K562 (cell line): ENCODE measurements around the gene THEMIS. TPM values are rescaled to one million over a fixed set of nuclear protein-coding genes. Genes with fewer than 3 reads are reported as not detected.

Source experiments
- ATAC-seq: fragments of 200-7000 bp; cut with Tn5 transposase; 3 replicates; pipeline ENCODE4 v1.9.1; 2020; ENCODE audit warnings: moderate library complexity
- BruUV-seq: library from RNA; stranded (reverse); fragments of 400-500 nt; replicated peaks from 2 replicates; lab custom pipeline; 2021; lab: Mats Ljungman, UMichigan
- CTCF ChIA-PET: fragments of 300-600 bp; formaldehyde crosslinking; extraction: SDS; loops from one replicate; lab custom pipeline; 2021; ENCODE audit warnings: low intra/inter-chr PET ratio; lab: Yijun Ruan, JAX
- POLR2A ChIA-PET: fragments of 300-600, 350-650 bp; sonication (Branson Sonifier 250); formaldehyde crosslinking; extraction: SDS; loops from one replicate; lab custom pipeline; 2021; ENCODE audit warnings: antibody characterized with exemption, inconsistent platforms; lab: Yijun Ruan, JAX
- DNase-seq, 4 experiments: peaks; one replicate each; pipeline versions ENCODE4 v3.0.0 to v3.0.0-alpha.2; 2011 to 2018; ENCODE audit warnings: low spot score in 3 of 4, mixed read lengths in 3 of 4; ENCODE audit errors: extremely low read depth in 1 of 4
- FAIRE-seq: peaks from 2 replicates; lab custom pipeline; 2011; peaks lifted over from hg19 to GRCh38; lab: Jason Lieb, UNC
- H2AFZ ChIP-seq: 2 replicates; pipeline ENCODE4 v1.6.0; 2011; ENCODE audit warnings: low read depth, low read length, control low read depth, inconsistent platforms
- H3K27ac ChIP-seq: fragments of 200-600 bp; 3 replicates; pipeline ENCODE4 v1.8.0; 2011; ENCODE audit warnings: low read depth, mild to moderate bottlenecking, control low read depth, inconsistent platforms, low read length, moderate library complexity, mixed read lengths; ENCODE audit errors: extremely low read depth
- H3K27me3 ChIP-seq, 2 experiments: fragments of 300-600 bp in 1 of 2; 2 replicates in 1 of 2; 3 replicates in 1 of 2; pipeline versions ENCODE4 v1.6.0 to v1.8.0; 2011; ENCODE audit warnings: inconsistent platforms in 2 of 2, low read length in 2 of 2, mild to moderate bottlenecking in 1 of 2, mixed read lengths in 1 of 2, moderate library complexity in 1 of 2; ENCODE audit not compliant: control insufficient read depth in 2 of 2, insufficient read depth in 2 of 2
- H3K36me3 ChIP-seq: fragments of 300-600 bp; 3 replicates; pipeline ENCODE4 v1.8.0; 2011; ENCODE audit warnings: mild to moderate bottlenecking, low read length, inconsistent platforms; ENCODE audit not compliant: control insufficient read depth, insufficient read depth
- H3K4me1 ChIP-seq, 2 experiments: fragments of 200-600 bp in 1 of 2; replicated peaks in 1 of 2; 2 replicates in 1 of 2; 3 replicates in 1 of 2; pipeline versions ENCODE4 v1.5.1 to v1.8.0; 2011; ENCODE audit warnings: inconsistent platforms in 2 of 2, low read length in 2 of 2, mild to moderate bottlenecking in 1 of 2, mixed read lengths in 1 of 2, moderate library complexity in 1 of 2; ENCODE audit not compliant: control insufficient read depth in 2 of 2, insufficient read depth in 2 of 2
- H3K4me2 ChIP-seq: 2 replicates; pipeline ENCODE4 v1.6.1; 2011; ENCODE audit warnings: low read length, control low read depth, inconsistent platforms, mixed read lengths; ENCODE audit not compliant: insufficient read depth
- H3K4me3 ChIP-seq: fragments of 200-600 bp; sonication (generic), shearing (Covaris generic); 2 replicates; pipeline ENCODE4 v1.5.1; 2016; ENCODE audit warnings: control low read depth, inconsistent platforms
- H3K79me2 ChIP-seq: fragments of 200-600 bp; 3 replicates; pipeline ENCODE4 v1.8.0; 2011; ENCODE audit warnings: low read length, inconsistent platforms; ENCODE audit not compliant: control insufficient read depth, insufficient read depth
- H3K9ac ChIP-seq, 2 experiments: 2 replicates each; pipeline versions ENCODE4 v1.6.0 to v1.6.1; 2011; ENCODE audit warnings: low read depth in 2 of 2, low read length in 2 of 2, control low read depth in 1 of 2, inconsistent platforms in 1 of 2, mild to moderate bottlenecking in 1 of 2, mixed read lengths in 1 of 2; ENCODE audit not compliant: insufficient read depth in 1 of 2
- H3K9me1 ChIP-seq: one replicate; pipeline ENCODE4 v1.6.0; 2011; ENCODE audit warnings: inconsistent platforms, mild to moderate bottlenecking, low read length, moderate library complexity; ENCODE audit not compliant: control insufficient read depth, insufficient read depth
- H3K9me3 ChIP-seq: replicated peaks from 2 replicates; pipeline ENCODE4 v1.5.1; 2011; ENCODE audit warnings: low read depth, low read length, inconsistent platforms; ENCODE audit not compliant: control insufficient read depth, insufficient read depth
- H4K20me1 ChIP-seq: replicated peaks from 2 replicates; pipeline ENCODE4 v1.6.1; 2011; ENCODE audit warnings: low read length, inconsistent platforms, mixed read lengths; ENCODE audit not compliant: control insufficient read depth, insufficient read depth
- NEUROD1 ChIP-seq: fragments of 150-350 bp; IDR thresholded peaks from 2 replicates; pipeline ENCODE4 v1.6.1; 2014; ENCODE audit warnings: borderline replicate concordance, low read length, low read depth; ENCODE audit not compliant: partially characterized antibody
- PRMT5 ChIP-seq: sonication (generic); formaldehyde crosslinking; IDR thresholded peaks from 2 replicates; pipeline ENCODE4 v1.5.0; 2020; ENCODE audit warnings: missing genetic modification reagents
- STAT5A ChIP-seq: IDR thresholded peaks from 2 replicates; pipeline ENCODE4 v1.6.1; 2012; ENCODE audit warnings: low read length, inconsistent platforms, borderline replicate concordance
- ZBTB5 ChIP-seq: fragments of 450-650 bp; IDR thresholded peaks from 2 replicates; pipeline ENCODE4 v1.6.1; 2017; ENCODE audit warnings: antibody characterized with exemption
- ZNF280B ChIP-seq: fragments of 250-450 bp; sonication (Bioruptor Pico); IDR thresholded peaks from 2 replicates; pipeline ENCODE4 v1.5.1; 2021; ENCODE audit warnings: mild to moderate bottlenecking
- WGBS: fragments of 100-300 bp; shearing (Covaris generic); methylation state at CpG from one replicate; pipeline ENCODE4 v1.1.6; 2016; ENCODE audit warnings: low coverage, mixed read lengths; ENCODE audit not compliant: insufficient coverage; ENCODE audit errors: missing lambda C conversion rate; 5-methylcytosine and 5-hydroxymethylcytosine counted together
- in situ Hi-C: fragments of 300-500 bp; cut with MboI; formaldehyde crosslinking; loops from 4 replicates; pipeline ENCODE4 v1.15.0; 2018; ENCODE audit warnings: inconsistent platforms, mixed read lengths
- intact Hi-C: fragments of 100-400 bp; cut with micrococcal nuclease; formaldehyde crosslinking; loops from 2 replicates; pipeline ENCODE4 v1.14.2; 2022
- polyA plus RNA-seq, 8 experiments: library from polyadenylated mRNA; depleted of rRNA in 4 of 8; stranded (reverse) in 5 of 8; unstranded in 3 of 8; fragments of >200 nt; fragmentation: Nextera tagmentation in 2 of 8; fragmentation: Illumina TruSeq in 1 of 8; extraction: Ambion mirVana in 2 of 8; extraction: Trizol in 1 of 8; gene quantifications; 2 replicates each; pipeline versions ENCODE4 v1.2.1 to v1.2.3, GENCODE V29; 2011 to 2014; ENCODE audit warnings: inconsistent platforms in 1 of 8, missing spikeins in 1 of 8
- total RNA-seq, 7 experiments: library from RNA; depleted of rRNA in 6 of 7; stranded (reverse); fragments of >200 nt in 6 of 7; fragmentation: Illumina TruSeq in 2 of 7; extraction: Trizol in 2 of 7; gene quantifications; 2 replicates each; pipeline versions ENCODE4 v1.2.1 to v1.2.3, GENCODE V29; 2011 to 2021; ENCODE audit warnings: low replicate concordance in 1 of 7
- TF ChIP-seq, protein P1 (sequence below): fragments of 450-650 bp; IDR thresholded peaks from 2 replicates; pipeline ENCODE4 v1.6.1; 2017; ENCODE audit warnings: antibody characterized with exemption, mild to moderate bottlenecking

THEMIS gene
- total and polyA plus RNA-seq, 9 of the 15 experiments (the other 6 are each of a cell fraction or from before 2014, with no cell fraction given): 0.09 TPM; not detected in 8

DNA sequence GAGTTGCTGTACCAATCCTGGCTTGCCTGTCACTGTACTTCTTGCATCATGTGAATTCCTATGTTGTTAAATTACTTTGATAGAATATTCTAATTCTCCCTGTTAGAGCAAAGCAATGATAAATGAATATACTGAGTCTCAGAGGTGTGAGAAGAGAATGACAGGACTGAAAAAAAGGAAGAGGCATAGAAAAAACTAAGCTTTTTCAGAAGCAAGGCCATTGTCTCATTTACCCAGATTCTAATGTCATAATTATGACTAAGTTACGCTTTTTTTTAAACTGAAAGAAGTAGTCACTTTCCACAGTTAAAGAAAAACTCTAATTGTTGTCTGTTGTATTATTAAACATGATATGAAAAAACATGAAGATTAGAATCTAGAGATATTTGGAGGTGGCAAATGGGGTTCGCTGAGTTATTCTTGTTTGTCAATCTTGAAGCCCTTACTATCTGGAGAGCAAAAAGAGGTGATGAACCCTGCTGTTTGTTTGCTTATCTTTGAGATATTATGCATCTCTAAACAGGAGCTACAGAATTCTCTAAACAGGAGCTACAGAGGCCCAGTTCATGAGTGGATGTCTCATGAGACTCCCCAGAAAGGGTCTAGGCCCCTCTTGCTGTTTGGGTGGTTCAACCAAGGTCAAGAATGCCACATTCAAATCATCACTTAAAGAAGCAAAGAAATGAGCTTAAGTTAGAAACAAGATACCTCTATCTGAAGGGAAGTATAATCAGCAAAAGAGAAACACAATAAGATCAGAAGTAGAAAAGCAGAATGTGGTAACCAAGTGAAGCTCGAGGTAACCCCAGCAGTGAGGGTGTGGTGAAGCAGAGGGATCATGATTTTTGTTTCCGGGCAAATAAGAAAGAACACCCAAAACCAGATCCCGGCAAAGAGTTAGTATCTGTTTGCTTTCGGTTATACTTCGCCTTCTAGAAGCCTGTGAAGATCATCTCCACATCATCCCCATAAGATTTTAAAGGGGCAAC, 33.3 kb upstream of the THEMIS start (continued):
- TF ChIP-seq ZNF280B: no peak
- TF ChIP-seq, all 486 proteins: peak for 0

DNA sequence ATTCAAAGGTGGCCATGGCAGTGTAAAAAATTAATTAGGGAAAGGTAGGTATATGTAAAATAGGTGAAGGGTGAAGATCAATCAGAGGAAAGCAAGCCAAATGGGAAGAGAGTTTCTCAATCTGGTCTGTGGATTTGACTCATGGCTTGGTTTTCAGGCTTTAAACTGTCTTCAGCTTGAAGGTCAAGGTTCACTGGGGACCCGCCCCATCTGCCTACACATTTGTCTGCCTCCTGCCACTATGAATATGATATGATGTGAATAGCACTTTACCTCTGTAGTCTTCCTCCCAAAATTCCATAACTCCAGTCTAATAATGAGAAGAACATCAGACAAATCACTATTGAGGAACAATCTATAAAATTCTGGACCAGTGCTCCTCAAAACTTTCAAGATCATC, 32.3 kb upstream of the THEMIS start:
- in situ Hi-C loops: no loop called here
- no TSS peak for BruUV-seq
- no peak for DNase-seq

More for the DNA sequence above, 32.3 kb upstream of the THEMIS start:
- H3K9ac ChIP-seq: no peak overlapping the region
- no peak overlapping the region for H2AFZ ChIP-seq
- no peaks in the 10 kb centered on the region for H3K27me3 ChIP-seq
- H3K4me1 ChIP-seq: no peaks in the 10 kb centered on the region
- no peak overlapping the region for H3K27ac ChIP-seq
- no peaks in the 10 kb centered on the region for H3K9me1 ChIP-seq
- ATAC-seq (no peak), FAIRE-seq (no peak)
- no peak overlapping the region for H3K4me3 ChIP-seq
- TF ChIP-seq ZBTB5: no peak
- TF ChIP-seq PRMT5 (CRISPR knock-in tag): no peak
- TF ChIP-seq NEUROD1: no peak
- TF ChIP-seq, protein P1, sequence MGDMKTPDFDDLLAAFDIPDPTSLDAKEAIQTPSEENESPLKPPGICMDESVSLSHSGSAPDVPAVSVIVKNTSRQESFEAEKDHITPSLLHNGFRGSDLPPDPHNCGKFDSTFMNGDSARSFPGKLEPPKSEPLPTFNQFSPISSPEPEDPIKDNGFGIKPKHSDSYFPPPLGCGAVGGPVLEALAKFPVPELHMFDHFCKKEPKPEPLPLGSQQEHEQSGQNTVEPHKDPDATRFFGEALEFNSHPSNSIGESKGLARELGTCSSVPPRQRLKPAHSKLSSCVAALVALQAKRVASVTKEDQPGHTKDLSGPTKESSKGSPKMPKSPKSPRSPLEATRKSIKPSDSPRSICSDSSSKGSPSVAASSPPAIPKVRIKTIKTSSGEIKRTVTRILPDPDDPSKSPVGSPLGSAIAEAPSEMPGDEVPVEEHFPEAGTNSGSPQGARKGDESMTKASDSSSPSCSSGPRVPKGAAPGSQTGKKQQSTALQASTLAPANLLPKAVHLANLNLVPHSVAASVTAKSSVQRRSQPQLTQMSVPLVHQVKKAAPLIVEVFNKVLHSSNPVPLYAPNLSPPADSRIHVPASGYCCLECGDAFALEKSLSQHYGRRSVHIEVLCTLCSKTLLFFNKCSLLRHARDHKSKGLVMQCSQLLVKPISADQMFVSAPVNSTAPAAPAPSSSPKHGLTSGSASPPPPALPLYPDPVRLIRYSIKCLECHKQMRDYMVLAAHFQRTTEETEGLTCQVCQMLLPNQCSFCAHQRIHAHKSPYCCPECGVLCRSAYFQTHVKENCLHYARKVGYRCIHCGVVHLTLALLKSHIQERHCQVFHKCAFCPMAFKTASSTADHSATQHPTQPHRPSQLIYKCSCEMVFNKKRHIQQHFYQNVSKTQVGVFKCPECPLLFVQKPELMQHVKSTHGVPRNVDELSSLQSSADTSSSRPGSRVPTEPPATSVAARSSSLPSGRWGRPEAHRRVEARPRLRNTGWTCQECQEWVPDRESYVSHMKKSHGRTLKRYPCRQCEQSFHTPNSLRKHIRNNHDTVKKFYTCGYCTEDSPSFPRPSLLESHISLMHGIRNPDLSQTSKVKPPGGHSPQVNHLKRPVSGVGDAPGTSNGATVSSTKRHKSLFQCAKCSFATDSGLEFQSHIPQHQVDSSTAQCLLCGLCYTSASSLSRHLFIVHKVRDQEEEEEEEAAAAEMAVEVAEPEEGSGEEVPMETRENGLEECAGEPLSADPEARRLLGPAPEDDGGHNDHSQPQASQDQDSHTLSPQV: no peak
- no peak for TF ChIP-seq STAT5A
- no peaks in the 10 kb centered on the region for H3K36me3 ChIP-seq
- POLR2A ChIA-PET: no interaction called here
- H3K79me2 ChIP-seq: no peaks in the 10 kb centered on the region
- WGBS: 0% methylated on average over 1 of the region's 1 CpG
- no peaks in the 10 kb centered on the region; the same call in 1 of the 2 replicates for H3K9me3 ChIP-seq
- no peak overlapping the region for H3K4me2 ChIP-seq
- intact Hi-C loops: no loop called here
- H4K20me1 ChIP-seq: no peaks in the 10 kb centered on the region
- CTCF ChIA-PET: no interaction called here
